Esophagus muscularis mucosa (tissue), 4 donors: ENCODE measurements around the gene TASOR. TPM values are rescaled to one million over a fixed set of nuclear protein-coding genes. Genes with fewer than 3 reads are reported as not detected.

ENCODE experiments used
- DNase-seq: peaks from one replicate; pipeline ENCODE4 v3.0.0-alpha.2; 2017; ENCODE audit errors: extremely low spot score
- H3K27ac ChIP-seq, 4 donors: fragments of 200-600 bp; sonication (generic); replicated peaks in 1 of 4; 1 replicate in 3 of 4; 2 replicates in 1 of 4; pipeline ENCODE4 v1.5.1; 2016 to 2019; ENCODE audit warnings: mild to moderate bottlenecking in 1 of 4
- H3K27me3 ChIP-seq, 4 donors: fragments of 200-600 bp; sonication (generic); one replicate each; pipeline versions ENCODE4 v1.5.1 to v1.6.0; 2016 to 2019
- H3K36me3 ChIP-seq, 4 donors: fragments of 200-600 bp; sonication (generic); one replicate each; pipeline ENCODE4 v1.5.1; 2016 to 2019
- H3K4me1 ChIP-seq, 4 donors: fragments of 200-600 bp; sonication (generic); one replicate each; pipeline ENCODE4 v1.5.1; 2016 to 2019
- H3K4me3 ChIP-seq, 4 donors: fragments of 200-600 bp; sonication (generic); 1 replicate in 2 of 4; 2 replicates in 2 of 4; pipeline ENCODE4 v1.5.1; 2016 to 2019; ENCODE audit warnings: mild to moderate bottlenecking in 4 of 4, moderate library complexity in 1 of 4
- H3K9me3 ChIP-seq, 4 donors: fragments of 200-600 bp; sonication (generic); 1 replicate in 3 of 4; 2 replicates in 1 of 4; pipeline ENCODE4 v1.5.1; 2016 to 2019
- CTCF ChIP-seq, 3 experiments: fragments of 200-600 bp in 2 of 3; fragments of 450-650 bp in 1 of 3; sonication (generic) in 2 of 3; IDR thresholded peaks; one replicate each; pipeline ENCODE4 v1.5.1; 2017 to 2019; ENCODE audit warnings: antibody characterized with exemption in 3 of 3, mild to moderate bottlenecking in 2 of 3, moderate library complexity in 1 of 3
- EP300 ChIP-seq: sonication (generic); formaldehyde crosslinking; IDR thresholded peaks from one replicate; pipeline ENCODE4 v1.6.1; 2017; ENCODE audit warnings: antibody characterized with exemption
- POLR2A ChIP-seq: fragments of 450-650 bp; IDR thresholded peaks from one replicate; pipeline ENCODE4 v1.6.1; 2017; ENCODE audit warnings: antibody characterized with exemption, moderate library complexity, mild to moderate bottlenecking, low read depth
- POLR2AphosphoS5 ChIP-seq, 2 donors: sonication (generic); formaldehyde crosslinking; IDR thresholded peaks; one replicate each; pipeline ENCODE4 v1.6.1; 2017; ENCODE audit warnings: antibody characterized with exemption in 2 of 2
- WGBS: methylation state at CpG from one replicate; pipeline ENCODE4 v1.1.5; 2018; 5-methylcytosine and 5-hydroxymethylcytosine counted together
- intact Hi-C: fragments of 100-400 bp; cut with DNase I; formaldehyde crosslinking; loops from one replicate; pipeline ENCODE4 v1.15.1; 2023
- total RNA-seq, 4 donors: library from RNA; depleted of rRNA; stranded (reverse); fragments of >200 nt; gene quantifications; one replicate each; pipeline versions ENCODE4 v1.1.0 to v1.2.1, GENCODE V29; 2016

Gene TASOR
- total RNA-seq, 4 donors from 2014 or later = 58.0 to 71.8 (median 65.8) TPM

GRCh38 chr3:56664823-56665222 is 18.2 kb downstream of the TASOR start:
- Histone ChIP-seq H3K4me1 (no peaks in the 10 kb centered on the region), H3K36me3 (peaks cover 28 to 100% (median 82%) of the 10 kb centered on the region in 4 donors), H3K9me3 (no peaks in the 10 kb centered on the region), H3K4me3 (no peak overlapping the region), H3K27ac (no peak overlapping the region), H3K27me3 (no peaks in the 10 kb centered on the region)
- intact Hi-C loops = no loop called here
- no peak for DNase-seq
- 93% methylated on average over 2 of the region's 2 CpGs for WGBS
- TF ChIP-seq POLR2AphosphoS5 (IDR thresholded peaks at IDR 0.05) (no peak), POLR2A (no peak), CTCF (IDR thresholded peaks at IDR 0.05) (no peak), EP300 (no peak)

DNA sequence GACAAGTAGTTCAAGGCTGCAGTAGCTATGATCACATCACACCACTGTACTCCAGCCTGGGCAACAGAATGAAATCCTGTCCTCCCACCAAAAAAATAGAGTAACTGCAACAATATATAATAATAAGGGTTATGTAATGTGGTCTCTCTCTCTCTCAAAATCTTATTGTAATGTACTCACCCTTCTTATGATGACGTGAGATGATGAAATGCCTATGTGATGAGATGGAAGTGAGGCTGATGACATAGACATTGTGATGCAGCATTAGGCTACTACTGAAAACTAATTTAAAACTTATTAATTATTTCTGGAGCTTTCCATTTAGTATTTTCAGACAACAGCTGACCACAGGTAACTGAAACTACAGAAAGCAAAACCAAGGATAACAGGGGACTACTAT is 27.4 kb downstream of the TASOR start:
- Histone ChIP-seq H3K9me3 (peaks cover 0 to 4% (median 0%) of the 10 kb centered on the region in 4 donors), H3K27me3 (no peaks in the 10 kb centered on the region), H3K36me3 (peaks cover 12 to 90% (median 63%) of the 10 kb centered on the region in 4 donors), H3K4me1 (peaks cover 0 to 7% (median 6%) of the 10 kb centered on the region in 4 donors), H3K27ac (no peak overlapping the region), H3K4me3 (no peak overlapping the region)
- WGBS = 89% methylated on average over 1 of the region's 1 CpG
- intact Hi-C loops = no loop called here
- no peak for DNase-seq
- no peak for TF ChIP-seq POLR2AphosphoS5 (IDR thresholded peaks at IDR 0.05)
- no peak for TF ChIP-seq CTCF (IDR thresholded peaks at IDR 0.05)
- TF ChIP-seq EP300 = no peak
- no peak for TF ChIP-seq POLR2A

GRCh38 chr3:56654460-56654859 is 28.6 kb downstream of the TASOR start:
- Histone ChIP-seq H3K4me3 (no peak overlapping the region), H3K27ac (no peak overlapping the region), H3K27me3 (no peaks in the 10 kb centered on the region), H3K4me1 (peaks cover 0 to 7% (median 6%) of the 10 kb centered on the region in 4 donors), H3K36me3 (peaks cover 10 to 83% (median 51%) of the 10 kb centered on the region in 4 donors), H3K9me3 (peaks cover 0 to 4% (median 0%) of the 10 kb centered on the region in 4 donors)
- intact Hi-C loops = no loop called here
- no peak for TF ChIP-seq EP300
- no peak for TF ChIP-seq CTCF (IDR thresholded peaks at IDR 0.05)
- TF ChIP-seq POLR2AphosphoS5 (IDR thresholded peaks at IDR 0.05) = no peak
- no peak for TF ChIP-seq POLR2A
- no peak for DNase-seq
- WGBS = 85% methylated on average over 1 of the region's 1 CpG

DNA sequence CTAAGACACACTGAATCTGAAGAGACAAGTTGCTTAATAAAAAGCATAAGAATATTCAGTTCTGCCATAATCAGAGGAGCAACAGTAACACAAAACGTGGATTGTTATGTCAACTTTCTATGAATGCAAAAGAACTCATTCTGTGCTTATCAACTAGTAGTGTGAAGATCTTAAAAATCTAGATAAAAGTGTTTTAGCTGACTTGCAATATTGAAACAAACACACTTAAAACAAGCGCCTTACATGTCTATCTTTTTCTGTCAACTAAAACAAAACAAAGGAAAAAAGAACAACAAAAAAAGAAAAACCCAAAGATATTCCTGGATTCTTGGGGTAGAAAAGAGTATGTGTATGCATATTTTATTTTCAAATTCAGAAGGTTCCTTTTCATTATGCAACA is 37.7 kb downstream of the TASOR start:
- Histone ChIP-seq H3K27ac (no peak overlapping the region), H3K4me1 (no peaks in the 10 kb centered on the region), H3K27me3 (no peaks in the 10 kb centered on the region), H3K4me3 (no peak overlapping the region), H3K9me3 (no peaks in the 10 kb centered on the region), H3K36me3 (peaks cover 24 to 78% (median 51%) of the 10 kb centered on the region in 4 donors)
- TF ChIP-seq POLR2A = no peak
- DNase-seq = no peak
- 92% methylated on average over 2 of the region's 2 CpGs for WGBS
- intact Hi-C loops = no loop called here

DNA sequence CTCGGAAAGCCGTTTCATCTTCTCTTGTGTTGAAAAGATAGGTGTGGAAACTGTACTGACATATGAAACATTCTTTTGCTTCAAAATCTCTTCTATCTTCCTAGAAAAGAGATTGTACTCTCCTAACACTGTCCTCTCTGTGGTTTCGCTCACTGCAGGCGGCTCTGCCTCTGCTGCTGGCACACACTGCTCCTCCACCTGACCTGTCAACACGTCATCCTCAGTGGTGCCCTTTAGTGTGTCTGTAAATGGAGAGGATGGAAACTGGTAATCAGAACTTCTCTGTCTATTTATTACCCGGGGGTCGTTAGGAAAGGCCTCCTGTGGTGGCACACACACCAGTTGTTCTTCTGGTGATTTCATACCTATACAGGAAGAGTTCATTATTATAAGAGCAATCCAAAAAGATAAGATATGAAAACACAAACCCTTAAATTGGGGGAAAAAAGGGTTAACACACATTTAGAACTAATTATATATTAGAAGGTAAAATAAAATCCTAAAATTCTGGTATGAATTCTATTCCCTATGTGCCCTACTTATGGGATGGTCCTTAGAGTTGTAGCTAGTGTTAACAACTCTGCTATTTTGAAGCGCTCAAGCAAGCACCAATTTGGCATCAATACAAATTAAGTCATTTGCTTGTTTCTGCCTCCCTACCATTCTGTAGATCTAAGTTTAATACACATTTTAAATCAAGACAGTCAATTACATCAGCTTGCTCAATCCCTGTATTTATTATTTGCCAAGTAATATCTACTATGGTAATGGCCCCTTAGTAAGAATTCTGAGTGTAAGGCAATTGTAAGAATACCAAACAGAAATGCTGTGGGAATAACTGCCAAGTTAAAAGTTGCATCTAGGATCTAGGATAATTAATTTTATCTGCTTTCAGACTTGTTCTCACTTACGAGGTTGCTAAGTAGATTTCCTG is 49.2 kb downstream of the TASOR start:
- 87% methylated on average over 9 of the region's 9 CpGs for WGBS
- H3K36me3 ChIP-seq = peaks cover 38 to 77% (median 50%) of the 10 kb centered on the region in 4 donors
- no peaks in the 10 kb centered on the region for H3K9me3 ChIP-seq
- H3K27ac ChIP-seq = no peak overlapping the region
- H3K4me3 ChIP-seq = no peak overlapping the region
- intact Hi-C loops = no loop called here
- no peak for DNase-seq
- H3K27me3 ChIP-seq = no peaks in the 10 kb centered on the region
- no peak for TF ChIP-seq POLR2AphosphoS5 (IDR thresholded peaks at IDR 0.05)
- TF ChIP-seq CTCF (IDR thresholded peaks at IDR 0.05) = no peak
- TF ChIP-seq EP300 = no peak
- TF ChIP-seq POLR2A = no peak
- peaks cover 0 to 6% (median 0%) of the 10 kb centered on the region in 4 donors for H3K4me1 ChIP-seq

Other genes with a start within 250 kb of the TASOR start
- gene ERC2, start 214.8 kb downstream of the TASOR start, total RNA-seq = 1 to 10 TPM in 3 of 4 donors, under 1 TPM in 1; 0.42 to 2.0 (median 1.5) TPM
- gene CCDC66, start 126.1 kb downstream of the TASOR start, total RNA-seq = 10 to 100 TPM; 15.3 to 37.8 (median 18.9) TPM
- gene ARHGEF3, start 118.7 kb upstream of the TASOR start, total RNA-seq = 10 to 100 TPM in 3 of 4 donors, 1 to 10 TPM in 1; 9.0 to 14.7 (median 11.7) TPM